ENCODE results near the gene TMCO2. TPM values are rescaled to one million over a fixed set of nuclear protein-coding genes. Genes with fewer than 3 reads are reported as not detected.

The TMCO2 gene
- total RNA-seq, 1 experiment from 2014 or later: not detected

DNA sequence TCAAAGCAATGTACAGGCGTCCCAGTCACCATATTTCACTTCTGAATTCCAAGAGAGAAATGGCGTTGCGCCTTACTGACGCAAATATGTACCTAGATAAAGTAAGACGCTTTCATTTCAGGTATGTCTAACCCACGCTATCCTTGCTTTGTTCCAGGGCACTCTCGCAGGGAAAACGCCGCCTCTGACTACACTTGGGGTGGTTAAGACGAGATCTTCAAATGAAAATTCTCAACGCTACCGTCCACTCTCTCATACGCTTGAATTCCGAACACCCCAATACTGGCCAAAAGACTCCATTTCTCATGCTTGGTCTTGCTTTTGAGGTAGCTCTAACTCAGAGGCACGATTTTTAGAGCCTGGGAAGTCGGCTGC, 9.6 kb downstream of the TMCO2 start:
- H3K36me3 ChIP-seq (ENCODE audit: insufficient read depth, low read length, poor library complexity, severe bottlenecking): peaks cover 19% of the 10 kb centered on the region
- no peaks in the 10 kb centered on the region for H3K9me3 ChIP-seq (ENCODE audit: low read depth, low read length, poor library complexity, severe bottlenecking)
- TF ChIP-seq, protein P1, sequence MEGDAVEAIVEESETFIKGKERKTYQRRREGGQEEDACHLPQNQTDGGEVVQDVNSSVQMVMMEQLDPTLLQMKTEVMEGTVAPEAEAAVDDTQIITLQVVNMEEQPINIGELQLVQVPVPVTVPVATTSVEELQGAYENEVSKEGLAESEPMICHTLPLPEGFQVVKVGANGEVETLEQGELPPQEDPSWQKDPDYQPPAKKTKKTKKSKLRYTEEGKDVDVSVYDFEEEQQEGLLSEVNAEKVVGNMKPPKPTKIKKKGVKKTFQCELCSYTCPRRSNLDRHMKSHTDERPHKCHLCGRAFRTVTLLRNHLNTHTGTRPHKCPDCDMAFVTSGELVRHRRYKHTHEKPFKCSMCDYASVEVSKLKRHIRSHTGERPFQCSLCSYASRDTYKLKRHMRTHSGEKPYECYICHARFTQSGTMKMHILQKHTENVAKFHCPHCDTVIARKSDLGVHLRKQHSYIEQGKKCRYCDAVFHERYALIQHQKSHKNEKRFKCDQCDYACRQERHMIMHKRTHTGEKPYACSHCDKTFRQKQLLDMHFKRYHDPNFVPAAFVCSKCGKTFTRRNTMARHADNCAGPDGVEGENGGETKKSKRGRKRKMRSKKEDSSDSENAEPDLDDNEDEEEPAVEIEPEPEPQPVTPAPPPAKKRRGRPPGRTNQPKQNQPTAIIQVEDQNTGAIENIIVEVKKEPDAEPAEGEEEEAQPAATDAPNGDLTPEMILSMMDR (conservative IDR thresholded peaks at IDR 0.05; ENCODE audit: low read depth, low read length): no peak
- TF ChIP-seq EZH2 (IDR thresholded peaks at IDR 0.05; ENCODE audit: borderline replicate concordance, low read depth, low read length, poor library complexity, severe bottlenecking): no peak
- H3K27ac ChIP-seq (ENCODE audit: low read depth, low read length, poor library complexity, severe bottlenecking): peak overlapping the region; percentile 97
- intact Hi-C loops (cut with micrococcal nuclease; ENCODE audit: unreplicated experiment): loop anchor here (10.0 kb wide), 1 partner anchor 148 kb away; no protein-coding TSS in a partner anchor
- no peaks in the 10 kb centered on the region for H3K27me3 ChIP-seq (replicated peaks; ENCODE audit: insufficient read depth, low read depth, low read length, poor library complexity)
- POLR2A ChIA-PET (ENCODE audit: low non-redundant PET): no interaction called here
- peak overlapping the region; percentile 83 for H3K4me3 ChIP-seq (ENCODE audit: low read depth, low read length, poor library complexity, severe bottlenecking)
- H3K4me1 ChIP-seq (ENCODE audit: insufficient read depth, low read length, poor library complexity, severe bottlenecking): peaks cover 7% of the 10 kb centered on the region
- DNase-seq (ENCODE audit: low spot score): no peak
- CTCF ChIA-PET: interaction anchor here (1.0 to 1.3 kb wide), 2 partner anchors 58 to 81 kb away, joined by 3 to 4 read pairs; no protein-coding TSS in a partner anchor
- BruUV-seq (replicated peaks): TSS peak; percentile 89

DNA sequence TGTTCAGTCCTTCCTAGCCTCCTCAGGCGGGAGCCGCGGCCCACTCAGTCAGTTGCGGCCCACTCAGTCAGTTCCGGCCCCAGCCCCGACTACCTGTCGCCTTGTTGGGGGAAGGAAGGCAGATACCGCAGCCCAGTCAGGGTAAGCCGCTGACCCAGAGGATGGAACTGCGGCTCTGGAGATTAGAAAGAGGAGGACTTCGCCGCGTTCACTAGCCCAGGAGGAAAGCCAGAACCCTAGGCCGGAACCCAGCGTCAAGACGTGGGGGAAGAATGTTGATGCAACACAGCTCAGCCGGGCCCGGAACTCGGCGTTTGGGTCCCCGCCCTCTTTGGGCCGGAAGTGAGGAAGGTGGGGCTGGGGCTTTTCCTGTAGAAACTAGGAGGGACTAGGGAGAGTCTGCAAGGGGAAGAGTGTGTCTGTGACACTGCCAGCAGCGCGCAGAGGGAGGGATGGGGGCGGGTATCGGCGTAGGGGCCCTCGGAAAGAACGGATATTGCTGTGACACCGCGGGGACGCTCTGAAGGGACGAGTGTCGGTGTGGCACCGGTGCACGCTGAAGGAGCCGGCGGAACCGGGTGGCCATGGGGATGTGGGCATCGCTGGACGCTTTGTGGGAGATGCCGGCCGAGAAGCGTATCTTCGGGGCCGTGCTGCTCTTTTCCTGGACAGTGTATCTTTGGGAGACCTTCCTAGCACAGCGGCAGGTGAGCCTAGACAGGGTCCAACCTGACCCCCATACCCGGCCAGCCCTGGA, 10.1 kb downstream of the TMCO2 start, which contains the start of gene ZMPSTE24:
Gene ZMPSTE24 (plus strand): TSS at position 549 of the 757 bp plus-strand sequence. CDS start 36 bp downstream, at position 585.
- POLR2A ChIA-PET (ENCODE audit: low non-redundant PET): no interaction called here
- CTCF ChIA-PET: interaction anchor here (1.0 to 1.3 kb wide), 2 partner anchors 58 to 81 kb away, joined by 3 to 4 read pairs; no protein-coding TSS in a partner anchor
- no peak for TF ChIP-seq EZH2 (IDR thresholded peaks at IDR 0.05; ENCODE audit: borderline replicate concordance, low read depth, low read length, poor library complexity, severe bottlenecking)
- TF ChIP-seq, protein P1 (conservative IDR thresholded peaks at IDR 0.05; ENCODE audit: low read depth, low read length): no peak
- DNase-seq (ENCODE audit: low spot score): peak; percentile 99
- H3K27me3 ChIP-seq (replicated peaks; ENCODE audit: insufficient read depth, low read depth, low read length, poor library complexity): no peaks in the 10 kb centered on the region
- H3K4me1 ChIP-seq (ENCODE audit: insufficient read depth, low read length, poor library complexity, severe bottlenecking): peaks cover 7% of the 10 kb centered on the region
- intact Hi-C loops (cut with micrococcal nuclease; ENCODE audit: unreplicated experiment): loop anchor here (10.0 kb wide), 1 partner anchor 147 kb away; no protein-coding TSS in a partner anchor
- peaks cover 25% of the 10 kb centered on the region for H3K36me3 ChIP-seq (ENCODE audit: insufficient read depth, low read length, poor library complexity, severe bottlenecking)
- no TSS peak for BruUV-seq (replicated peaks)
- peak within 1 kb of the TSS; percentile 83 for H3K4me3 ChIP-seq (ENCODE audit: low read depth, low read length, poor library complexity, severe bottlenecking)
- H3K9me3 ChIP-seq (ENCODE audit: low read depth, low read length, poor library complexity, severe bottlenecking): no peaks in the 10 kb centered on the region
- H3K27ac ChIP-seq (ENCODE audit: low read depth, low read length, poor library complexity, severe bottlenecking): peak within 1 kb of the TSS; percentile 97

DNA sequence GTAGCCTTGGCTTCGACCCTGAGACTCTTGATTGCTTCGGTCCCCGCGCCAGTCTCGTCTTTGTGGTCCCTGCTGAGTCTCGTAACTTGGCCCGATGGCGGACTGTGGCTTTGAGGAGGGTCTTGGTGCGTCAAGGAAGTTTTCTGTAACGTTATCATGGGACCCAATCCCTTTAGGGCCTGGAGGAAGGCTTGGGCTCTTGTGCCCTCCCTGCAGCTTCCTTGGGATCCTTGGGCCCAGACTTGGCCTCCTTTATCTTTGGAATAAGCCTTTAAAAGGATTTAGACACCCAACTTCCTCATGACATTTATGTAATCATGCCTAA, 10.7 kb downstream of the TMCO2 start:
- Histone ChIP-seq H3K27me3 (replicated peaks; ENCODE audit: insufficient read depth, low read depth, low read length, poor library complexity) (no peaks in the 10 kb centered on the region), H3K4me1 (ENCODE audit: insufficient read depth, low read length, poor library complexity, severe bottlenecking) (peaks cover 7% of the 10 kb centered on the region), H3K9me3 (ENCODE audit: low read depth, low read length, poor library complexity, severe bottlenecking) (no peaks in the 10 kb centered on the region), H3K4me3 (ENCODE audit: low read depth, low read length, poor library complexity, severe bottlenecking) (peak overlapping the region; percentile 83), H3K36me3 (ENCODE audit: insufficient read depth, low read length, poor library complexity, severe bottlenecking) (peaks cover 31% of the 10 kb centered on the region), H3K27ac (ENCODE audit: low read depth, low read length, poor library complexity, severe bottlenecking) (peak overlapping the region; percentile 56)
- intact Hi-C loops (cut with micrococcal nuclease; ENCODE audit: unreplicated experiment): loop anchor here (10.0 kb wide), 1 partner anchor 146 kb away; no protein-coding TSS in a partner anchor
- CTCF ChIA-PET: interaction anchor here (1.0 to 1.3 kb wide), 2 partner anchors 57 to 80 kb away, joined by 3 to 4 read pairs; no protein-coding TSS in a partner anchor
- POLR2A ChIA-PET (ENCODE audit: low non-redundant PET): no interaction called here
- TF ChIP-seq EZH2 (IDR thresholded peaks at IDR 0.05; ENCODE audit: borderline replicate concordance, low read depth, low read length, poor library complexity, severe bottlenecking): no peak
- TF ChIP-seq, protein P1 (conservative IDR thresholded peaks at IDR 0.05; ENCODE audit: low read depth, low read length): no peak
- BruUV-seq (replicated peaks): TSS peak; percentile 64
- peak; percentile 26 for DNase-seq (ENCODE audit: low spot score)
